HG02981 (cell line): Measurements from ENCODE around the gene SCUBE3.

Experiments used
- ATAC-seq: cut with Tn5 transposase; IDR thresholded peaks from one replicate; pipeline ENCODE4 v1.9.1; 2021; ENCODE audit warnings: mild to moderate bottlenecking, moderate library complexity; ENCODE audit not compliant: unreplicated experiment

The SCUBE3 gene

GRCh38 chr6:35213824-35214756, at the start of gene SCUBE3:
Gene SCUBE3, plus strand, starts transcription at chr6:35213956. Its CDS starts 463 bp downstream, at chr6:35214419.
- ATAC-seq = no peak

- no peak for ATAC-seq
Measured at GRCh38 chr6:35164277-35164676, 49.5 kb upstream of the SCUBE3 start.

GRCh38 chr6:35164868-35165267, 48.9 kb upstream of the SCUBE3 start:
- no peak for ATAC-seq

GRCh38 chr6:35165630-35166071, 48.1 kb upstream of the SCUBE3 start:
- ATAC-seq = no peak

GRCh38 chr6:35166116-35166515, 47.6 kb upstream of the SCUBE3 start:
- no peak for ATAC-seq

- ATAC-seq = no peak
Measured at GRCh38 chr6:35166520-35166919, 47.2 kb upstream of the SCUBE3 start.

- ATAC-seq = no peak
Measured at GRCh38 chr6:35167505-35167904, 46.3 kb upstream of the SCUBE3 start.

- no peak for ATAC-seq
Measured at GRCh38 chr6:35168461-35168861, 45.3 kb upstream of the SCUBE3 start.

- no peak for ATAC-seq
Measured at GRCh38 chr6:35170166-35170565, 43.6 kb upstream of the SCUBE3 start.

GRCh38 chr6:35170891-35171290, 42.9 kb upstream of the SCUBE3 start:
- ATAC-seq = no peak

- no peak for ATAC-seq
Measured at GRCh38 chr6:35173044-35173426, 40.7 kb upstream of the SCUBE3 start.

GRCh38 chr6:35173427-35174087, 40.2 kb upstream of the SCUBE3 start:
- ATAC-seq = no peak

GRCh38 chr6:35174088-35174434, 39.7 kb upstream of the SCUBE3 start:
- no peak for ATAC-seq

- no peak for ATAC-seq
Measured at GRCh38 chr6:35174501-35174900, 39.3 kb upstream of the SCUBE3 start.

- ATAC-seq = no peak
Measured at GRCh38 chr6:35176301-35177024, 37.3 kb upstream of the SCUBE3 start.

GRCh38 chr6:35177157-35177556, 36.6 kb upstream of the SCUBE3 start:
- no peak for ATAC-seq

- ATAC-seq = no peak
Measured at GRCh38 chr6:35177596-35177995, 36.2 kb upstream of the SCUBE3 start.

GRCh38 chr6:35178012-35178411, 35.7 kb upstream of the SCUBE3 start:
- no peak for ATAC-seq

- ATAC-seq = no peak
Measured at GRCh38 chr6:35178932-35179832, 34.6 kb upstream of the SCUBE3 start.

GRCh38 chr6:35179901-35180535, 33.7 kb upstream of the SCUBE3 start:
- no peak for ATAC-seq
